Body of pancreas (tissue), 4 donors: ENCODE results near the gene GARNL3. TPM values are rescaled to one million over a fixed set of nuclear protein-coding genes. Genes with fewer than 3 reads are reported as not detected.

ENCODE experiments used
- ATAC-seq: fragments of 150-250 bp; one replicate; pipeline ENCODE4 v1.9.1; 2016
- DNase-seq, 4 donors: peaks; one replicate each; pipeline ENCODE4 v3.0.0-alpha.2; 2019
- H3K27ac ChIP-seq, 4 donors: fragments of 200-600 bp; sonication (generic); 1 replicate in 3 of 4; 2 replicates in 1 of 4; pipeline versions ENCODE4 v1.5.1 to v1.6.1; 2016 to 2019; ENCODE audit warnings: mild to moderate bottlenecking in 1 of 4, mixed read lengths in 1 of 4, moderate library complexity in 1 of 4
- H3K27me3 ChIP-seq, 2 donors: fragments of 200-600 bp; sonication (generic); one replicate each; pipeline ENCODE4 v1.6.0; 2016; ENCODE audit warnings: mild to moderate bottlenecking in 1 of 2
- H3K36me3 ChIP-seq, 2 donors: fragments of 200-600 bp; sonication (generic); replicated peaks in 1 of 2; 2 replicates each; pipeline ENCODE4 v1.5.1; 2016; ENCODE audit warnings: low read depth in 2 of 2; ENCODE audit not compliant: insufficient read depth in 1 of 2
- H3K4me1 ChIP-seq: fragments of 200-600 bp; sonication (generic); one replicate; pipeline ENCODE4 v1.6.0; 2016
- H3K4me3 ChIP-seq, 2 donors: fragments of 200-600 bp; sonication (generic); 1 replicate in 1 of 2; 2 replicates in 1 of 2; pipeline ENCODE4 v1.5.1; 2016 to 2019
- H3K9me3 ChIP-seq, 3 donors: fragments of 200-600 bp; sonication (generic); 1 replicate in 2 of 3; 2 replicates in 1 of 3; pipeline ENCODE4 v1.5.1; 2016
- POLR2A ChIP-seq, 3 donors: fragments of 450-650 bp; IDR thresholded peaks; one replicate each; pipeline ENCODE4 v1.6.1; 2016; ENCODE audit warnings: antibody characterized with exemption in 3 of 3, mild to moderate bottlenecking in 2 of 3
- WGBS, 2 donors: methylation state at CpG; one replicate each; pipeline ENCODE4 v1.1.5; 2017; 5-methylcytosine and 5-hydroxymethylcytosine counted together
- intact Hi-C: fragments of 100-400 bp; cut with DNase I; formaldehyde crosslinking; loops from one replicate; pipeline ENCODE4 v1.15.1; 2023
- total RNA-seq, 2 donors: library from RNA; depleted of rRNA; stranded (reverse); fragments of >200 nt; gene quantifications; one replicate each; pipeline ENCODE4 v1.1.0, GENCODE V29; 2016
- TF ChIP-seq, protein P1 (sequence below), 7 experiments: fragments of 450-650 bp in 4 of 7; fragments of 200-600 bp in 3 of 7; sonication (generic) in 3 of 7; IDR thresholded peaks; one replicate each; pipeline ENCODE4 v1.5.1; 2016 to 2019; ENCODE audit warnings: antibody characterized with exemption in 7 of 7

The GARNL3 gene
- total RNA-seq, 2 donors from 2014 or later, result 5.9 to 23.6 TPM

DNA sequence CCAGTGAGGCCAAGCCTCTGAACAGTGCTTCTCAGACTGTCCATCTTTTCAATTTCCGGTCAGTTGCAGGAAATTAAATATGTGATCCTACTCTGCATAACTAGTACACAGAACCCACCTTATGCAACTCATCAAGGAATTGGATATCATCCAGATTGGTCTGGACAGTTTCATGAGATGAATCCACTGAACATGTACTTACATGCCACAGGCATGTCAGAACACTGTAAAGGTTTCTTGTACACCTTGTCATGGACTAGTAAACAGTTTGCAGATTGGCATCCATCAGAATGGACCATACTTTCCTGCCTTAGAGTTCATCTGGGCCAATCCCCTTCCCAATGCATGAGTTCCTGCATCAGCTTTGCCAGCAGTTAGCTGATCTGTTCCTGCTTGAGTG lies 30.4 kb downstream of the GARNL3 start:
- Histone ChIP-seq H3K4me1 (peaks cover 15% of the 10 kb centered on the region), H3K4me3 (no peak overlapping the region), H3K36me3 (no peaks in the 10 kb centered on the region), H3K9me3 (no peaks in the 10 kb centered on the region), H3K27ac (no peak overlapping the region), H3K27me3 (no peaks in the 10 kb centered on the region)
- DNase-seq (no peak), ATAC-seq (no peak)
- TF ChIP-seq POLR2A (IDR thresholded peaks at IDR 0.05), result no peak
- intact Hi-C loops, result no loop called here
- WGBS, 2 donors, result 92 to 100% methylated on average over 1 of the region's 1 CpG

GRCh38 chr9:127300886-127301447 lies 36.4 kb downstream of the GARNL3 start:
- H3K4me1 ChIP-seq, result no peaks in the 10 kb centered on the region
- no peaks in the 10 kb centered on the region for H3K9me3 ChIP-seq
- intact Hi-C loops, result no loop called here
- no peak overlapping the region for H3K27ac ChIP-seq
- TF ChIP-seq, protein P1, sequence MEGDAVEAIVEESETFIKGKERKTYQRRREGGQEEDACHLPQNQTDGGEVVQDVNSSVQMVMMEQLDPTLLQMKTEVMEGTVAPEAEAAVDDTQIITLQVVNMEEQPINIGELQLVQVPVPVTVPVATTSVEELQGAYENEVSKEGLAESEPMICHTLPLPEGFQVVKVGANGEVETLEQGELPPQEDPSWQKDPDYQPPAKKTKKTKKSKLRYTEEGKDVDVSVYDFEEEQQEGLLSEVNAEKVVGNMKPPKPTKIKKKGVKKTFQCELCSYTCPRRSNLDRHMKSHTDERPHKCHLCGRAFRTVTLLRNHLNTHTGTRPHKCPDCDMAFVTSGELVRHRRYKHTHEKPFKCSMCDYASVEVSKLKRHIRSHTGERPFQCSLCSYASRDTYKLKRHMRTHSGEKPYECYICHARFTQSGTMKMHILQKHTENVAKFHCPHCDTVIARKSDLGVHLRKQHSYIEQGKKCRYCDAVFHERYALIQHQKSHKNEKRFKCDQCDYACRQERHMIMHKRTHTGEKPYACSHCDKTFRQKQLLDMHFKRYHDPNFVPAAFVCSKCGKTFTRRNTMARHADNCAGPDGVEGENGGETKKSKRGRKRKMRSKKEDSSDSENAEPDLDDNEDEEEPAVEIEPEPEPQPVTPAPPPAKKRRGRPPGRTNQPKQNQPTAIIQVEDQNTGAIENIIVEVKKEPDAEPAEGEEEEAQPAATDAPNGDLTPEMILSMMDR (IDR thresholded peaks at IDR 0.05), result no peak
- no peak for TF ChIP-seq POLR2A (IDR thresholded peaks at IDR 0.05)
- WGBS, 2 donors, result 80 to 92% methylated on average over 3 of the region's 3 CpGs
- no peak for ATAC-seq
- no peaks in the 10 kb centered on the region for H3K27me3 ChIP-seq
- H3K4me3 ChIP-seq, result no peak overlapping the region
- DNase-seq, result no peak
- H3K36me3 ChIP-seq, result no peaks in the 10 kb centered on the region

DNA sequence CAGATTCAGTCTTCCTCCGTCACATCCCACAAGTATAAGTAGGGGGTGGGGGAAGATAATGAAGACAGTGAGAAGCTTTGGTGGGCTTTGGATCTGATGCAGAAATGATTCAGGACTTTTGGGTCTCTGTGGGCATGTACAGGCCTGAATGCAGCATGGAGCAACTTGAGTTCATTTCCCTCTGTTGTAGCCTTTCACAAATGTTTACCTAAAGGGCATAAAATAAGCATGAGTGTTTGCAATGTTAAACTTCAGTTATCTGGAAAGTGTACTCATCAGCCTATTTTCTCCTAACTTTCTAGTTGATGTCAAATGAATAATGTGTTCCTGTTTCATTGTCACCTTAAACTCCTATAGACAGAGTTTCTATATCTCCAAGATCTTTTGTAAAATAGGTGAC lies 39.3 kb downstream of the GARNL3 start:
- Histone ChIP-seq H3K27me3 (no peaks in the 10 kb centered on the region), H3K27ac (no peak overlapping the region), H3K36me3 (no peaks in the 10 kb centered on the region), H3K9me3 (no peaks in the 10 kb centered on the region), H3K4me1 (peaks cover 10% of the 10 kb centered on the region), H3K4me3 (no peak overlapping the region)
- intact Hi-C loops, result no loop called here
- DNase-seq, result no peak
- no peak for ATAC-seq
- 90 to 91% methylated on average over 1 of the region's 1 CpG for WGBS, 2 donors
- TF ChIP-seq, protein P1 (IDR thresholded peaks at IDR 0.05), result no peak
- TF ChIP-seq POLR2A (IDR thresholded peaks at IDR 0.05), result no peak

GRCh38 chr9:127305206-127305837 lies 40.7 kb downstream of the GARNL3 start:
- H3K4me1 ChIP-seq, result peaks cover 19% of the 10 kb centered on the region
- H3K36me3 ChIP-seq, result no peaks in the 10 kb centered on the region
- WGBS, 2 donors, result 94 to 96% methylated on average over 1 of the region's 1 CpG
- H3K9me3 ChIP-seq, result no peaks in the 10 kb centered on the region
- no peak for TF ChIP-seq POLR2A (IDR thresholded peaks at IDR 0.05)
- TF ChIP-seq, protein P1 (IDR thresholded peaks at IDR 0.05), result no peak
- H3K4me3 ChIP-seq, result no peak overlapping the region
- DNase-seq (no peak), ATAC-seq (no peak)
- intact Hi-C loops, result no loop called here
- H3K27me3 ChIP-seq, result no peaks in the 10 kb centered on the region
- no peak overlapping the region for H3K27ac ChIP-seq

DNA sequence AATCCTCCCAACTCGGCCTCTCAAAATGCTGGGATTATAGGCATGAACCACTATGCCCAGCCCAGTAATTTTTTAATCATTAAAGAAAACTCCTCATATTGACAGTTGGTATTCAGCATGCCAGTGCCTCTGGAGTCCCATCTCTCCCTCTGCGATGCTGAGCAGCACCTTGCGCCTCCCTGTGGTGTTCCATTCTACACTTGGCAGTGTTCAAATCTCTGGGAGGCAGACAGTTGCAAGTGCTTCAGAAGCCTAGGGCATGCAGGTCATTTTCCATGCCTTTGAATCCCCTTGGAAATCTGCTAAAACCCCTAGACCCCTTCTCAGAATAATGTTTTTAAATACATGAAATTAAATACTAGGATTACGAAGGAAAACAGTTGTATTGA lies 41.3 kb downstream of the GARNL3 start:
- Histone ChIP-seq H3K4me3 (no peak overlapping the region), H3K27me3 (no peaks in the 10 kb centered on the region), H3K4me1 (peaks cover 19% of the 10 kb centered on the region), H3K27ac (no peak overlapping the region), H3K9me3 (no peaks in the 10 kb centered on the region), H3K36me3 (no peaks in the 10 kb centered on the region)
- ATAC-seq (no peak), DNase-seq (no peak)
- intact Hi-C loops, result no loop called here
- no peak for TF ChIP-seq POLR2A (IDR thresholded peaks at IDR 0.05)
- TF ChIP-seq, protein P1 (IDR thresholded peaks at IDR 0.05), result no peak
- whole genome bisulfite sequencing, 2 donors, result 70 to 80% methylated on average over 4 of the region's 4 CpGs
